HG03196 (cell line): Measurements from ENCODE around the gene NGDN.

ENCODE experiments used
- ATAC-seq: cut with Tn5 transposase; IDR thresholded peaks from one replicate; pipeline ENCODE4 v1.9.1; 2021; ENCODE audit not compliant: unreplicated experiment

Gene NGDN

DNA sequence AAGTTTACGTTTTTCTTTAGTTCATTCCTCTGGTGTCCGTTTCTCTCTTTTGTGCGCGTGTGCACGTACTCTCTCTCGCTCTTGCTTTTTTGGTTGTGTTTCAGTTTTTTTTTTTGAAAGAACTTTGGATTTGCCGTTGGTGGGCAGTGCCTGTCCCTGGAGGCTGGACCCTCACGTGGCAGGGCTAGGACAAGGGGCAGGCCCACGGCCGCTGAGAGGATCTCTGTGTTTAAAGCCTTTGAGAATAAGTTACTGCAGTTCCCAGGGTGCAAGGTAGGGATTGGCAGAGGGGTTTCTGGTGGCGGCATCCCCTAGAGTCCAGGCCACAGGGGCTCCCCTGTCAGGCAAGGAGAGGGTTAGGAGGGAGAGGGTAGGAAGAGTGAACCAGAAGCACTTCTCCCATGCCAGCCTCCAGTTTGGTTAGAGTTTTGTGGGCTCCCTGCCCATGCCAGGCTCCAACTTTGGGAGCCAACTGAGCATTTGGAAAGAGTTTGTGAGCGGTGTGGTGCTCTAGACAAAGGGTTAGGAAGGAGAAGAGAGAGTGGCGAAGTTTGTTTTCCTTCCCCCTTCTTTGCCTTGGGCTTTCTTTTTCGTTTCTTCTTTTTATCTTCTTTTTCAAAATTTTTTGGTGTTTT lies 51.5 kb downstream of the NGDN start:
- no peak for ATAC-seq

DNA sequence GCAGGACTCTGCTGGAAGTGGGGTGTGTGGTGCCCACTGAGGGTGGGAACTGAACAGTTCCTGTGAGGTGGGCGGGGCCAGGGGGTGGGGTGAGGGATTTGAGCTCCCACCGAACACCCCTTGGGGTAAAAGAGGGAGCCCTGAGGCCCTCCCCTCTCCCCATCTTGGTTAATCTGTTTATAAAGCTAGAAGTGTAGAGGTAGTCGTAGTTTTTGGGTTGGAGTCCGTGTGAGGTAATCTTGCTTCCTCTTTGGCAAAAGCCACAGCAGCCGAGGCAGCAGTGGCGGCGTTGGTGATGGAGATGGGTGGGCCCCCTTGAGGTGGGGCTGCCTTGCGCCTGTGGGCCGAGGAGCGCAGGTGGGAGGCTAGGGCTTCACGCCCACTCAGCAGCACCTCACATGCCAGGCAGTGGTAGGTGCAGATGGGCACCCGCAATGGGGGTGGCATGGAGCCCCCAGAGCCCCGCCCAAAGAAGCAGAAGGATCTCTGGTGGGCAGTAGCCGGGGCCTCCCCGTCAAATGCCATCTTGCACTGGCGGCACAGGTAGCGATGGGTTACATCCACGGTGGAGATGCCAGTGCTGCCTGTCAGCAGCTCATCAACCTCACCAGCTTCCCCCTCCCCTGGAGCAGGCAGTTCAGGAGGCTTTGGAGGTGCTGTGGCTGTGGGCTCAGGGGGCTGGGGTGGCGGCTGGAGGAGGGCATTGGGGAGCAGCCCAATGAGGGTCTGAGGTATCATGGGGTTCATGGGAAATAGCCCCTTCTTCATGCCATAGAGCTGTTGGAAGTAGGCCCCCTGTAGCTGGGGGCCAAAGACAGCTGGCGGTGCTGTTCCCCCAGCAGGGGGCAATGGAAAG lies 52.5 kb downstream of the NGDN start:
- no peak for ATAC-seq

- no peak for ATAC-seq
Observed at GRCh38 chr14:23522643-23523198, 53.2 kb downstream of the NGDN start.

DNA sequence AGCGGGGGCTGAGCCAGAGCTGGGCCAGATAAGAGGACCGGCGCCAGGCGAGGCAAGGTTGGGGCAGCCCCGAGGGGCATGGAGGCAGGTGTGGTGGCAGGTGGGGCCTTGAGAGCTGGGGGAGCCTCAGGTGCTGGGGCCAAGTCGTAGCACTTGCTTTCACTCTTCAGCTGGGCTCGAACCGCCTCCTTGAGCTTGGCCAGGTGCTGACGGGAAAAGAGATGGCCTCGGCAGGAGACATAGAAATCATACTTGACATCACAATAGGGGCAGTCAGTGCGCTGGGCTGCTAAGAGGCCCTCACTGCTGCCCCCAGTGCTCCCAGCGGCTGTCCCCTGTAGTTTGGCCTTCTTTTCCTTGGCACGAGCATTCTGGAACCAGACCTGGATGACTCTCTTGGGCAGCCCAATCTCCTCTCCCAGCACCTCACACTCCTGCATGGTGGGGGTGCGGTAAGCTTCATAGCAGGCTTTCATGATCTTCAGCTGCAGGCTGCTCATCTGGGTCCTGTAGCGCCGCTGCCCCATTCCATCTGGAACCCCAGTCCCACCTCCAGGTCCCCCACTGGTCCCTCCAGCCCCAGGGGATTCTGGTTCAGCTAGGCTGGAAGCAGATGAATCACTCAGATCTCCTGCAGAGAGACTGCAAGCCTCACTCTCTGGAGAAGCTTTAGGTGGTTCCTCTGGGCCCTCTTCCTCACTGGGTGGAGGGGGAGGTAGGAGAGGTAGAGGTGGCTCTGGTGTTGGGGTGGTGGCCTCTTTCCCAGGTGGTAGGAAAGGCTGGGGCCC lies 53.9 kb downstream of the NGDN start:
- no peak for ATAC-seq

DNA sequence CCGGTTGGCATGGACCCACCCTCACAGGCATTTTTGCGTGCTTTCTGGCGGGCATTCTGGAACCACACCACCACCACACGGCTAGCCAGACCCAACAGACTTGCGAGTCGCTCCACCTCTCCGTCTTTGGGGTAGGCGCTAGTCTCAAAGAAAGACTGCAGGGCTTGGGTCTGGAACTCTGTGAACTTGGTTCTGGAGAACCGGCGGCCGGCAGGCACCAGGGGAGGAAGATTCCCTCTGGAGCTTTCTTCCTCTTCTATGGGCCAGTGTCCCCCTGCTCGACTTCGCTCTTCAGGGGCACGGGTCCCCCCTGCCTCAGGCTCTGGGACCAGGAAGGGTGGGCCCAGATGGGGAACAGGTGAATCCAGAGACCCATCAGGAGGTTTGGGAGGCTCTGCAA lies 55.5 kb downstream of the NGDN start:
- ATAC-seq, result no peak

DNA sequence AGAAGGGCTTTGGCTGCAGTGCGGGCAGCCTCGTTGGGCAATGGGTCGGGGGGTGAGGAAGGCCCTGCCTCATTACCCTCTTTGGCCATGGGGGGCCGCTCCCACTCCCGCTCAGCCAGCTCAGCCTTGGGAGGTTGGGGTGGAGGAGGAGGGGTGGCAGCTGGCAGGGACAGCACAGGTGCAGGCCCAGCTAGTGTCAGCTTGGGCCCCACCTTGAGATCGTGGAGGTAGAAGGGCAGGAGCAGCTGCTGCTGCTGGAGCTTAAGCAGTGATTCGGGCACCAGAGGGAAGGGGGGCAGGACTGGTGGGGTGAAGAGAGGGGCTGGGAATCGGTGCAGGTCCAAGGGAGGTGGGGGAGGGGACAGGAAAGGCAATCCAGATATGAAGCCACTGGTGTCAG lies 56.1 kb downstream of the NGDN start:
- no peak for ATAC-seq
